Neural cell (in vitro differentiated cells): ENCODE data around the gene CDHR2.

Experiments
- CTCF ChIP-seq: fragments of 450-650 bp; IDR thresholded peaks from 2 replicates; pipeline ENCODE4 v1.5.1; 2014; ENCODE audit warnings: antibody characterized with exemption, mild to moderate bottlenecking, moderate library complexity; ENCODE audit not compliant: poor library complexity, severe bottlenecking
- EZH2 ChIP-seq: fragments of 200-600, 300-800 bp; shearing (Covaris generic), sonication (generic); IDR thresholded peaks from 2 replicates; pipeline ENCODE4 v1.6.1; 2014; ENCODE audit warnings: antibody characterized with exemption, low read length, borderline replicate concordance, mild to moderate bottlenecking; ENCODE audit not compliant: insufficient read depth, poor library complexity, severe bottlenecking
- POLR2AphosphoS5 ChIP-seq: IDR thresholded peaks from 2 replicates; pipeline ENCODE4 v1.6.1; 2012

- TF ChIP-seq CTCF: no peak
- TF ChIP-seq POLR2AphosphoS5: no peak
- TF ChIP-seq EZH2: no peak
Observed at GRCh38 chr5:176525677-176526076, 23.5 kb upstream of the CDHR2 start.
